GM12878 (cell line): Measurements from ENCODE around the gene HTRA2. TPM values are rescaled to one million over a fixed set of nuclear protein-coding genes. Genes with fewer than 3 reads are reported as not detected.

ENCODE experiments used
- ATAC-seq: fragments of 200-7000 bp; cut with Tn5 transposase; 3 replicates; pipeline ENCODE4 v1.9.1; 2020; ENCODE audit warnings: mild to moderate bottlenecking, moderate library complexity
- BruUV-seq: library from RNA; stranded (reverse); fragments of 400-500 nt; replicated peaks from 2 replicates; lab custom pipeline; 2021; lab: Mats Ljungman, UMichigan
- CTCF ChIA-PET: fragments of 300-600 bp; sonication (Branson Sonifier 250); formaldehyde crosslinking; extraction: SDS; loops from one replicate; lab custom pipeline; 2021; ENCODE audit warnings: inconsistent platforms; lab: Yijun Ruan, JAX
- POLR2A ChIA-PET: fragments of 350-600 bp; formaldehyde crosslinking; extraction: SDS; loops from one replicate; lab custom pipeline; 2021; ENCODE audit warnings: inconsistent platforms; lab: Charles Lee
- RAD21 ChIA-PET: fragments of 300-600 bp; sonication (Branson Sonifier 250); formaldehyde crosslinking; loops from one replicate; lab custom pipeline; 2023; ENCODE audit warnings: antibody characterized with exemption; ENCODE audit not compliant: unreplicated experiment; lab: Charles Lee
- SMC1A ChIA-PET: fragments of 300-600 bp; sonication (Branson Sonifier 250); formaldehyde crosslinking; loops from one replicate; lab custom pipeline; 2023; ENCODE audit not compliant: unreplicated experiment, uncharacterized antibody; lab: Charles Lee
- DNase-seq: peaks from one replicate; pipeline ENCODE4 v3.0.0-alpha.2; 2011; ENCODE audit warnings: low read depth, low spot score
- FAIRE-seq: peaks from 3 replicates; lab custom pipeline; 2011; peaks lifted over from hg19 to GRCh38; lab: Jason Lieb, UNC
- H2AFZ ChIP-seq: 2 replicates; pipeline ENCODE4 v1.6.0; 2011; ENCODE audit warnings: low read depth, low read length, control low read depth; ENCODE audit not compliant: control insufficient read depth
- H3K27ac ChIP-seq: 2 replicates; pipeline ENCODE4 v1.5.1; 2011; ENCODE audit warnings: control low read depth; ENCODE audit not compliant: control insufficient read depth, insufficient read depth
- H3K27me3 ChIP-seq, 2 experiments: replicated peaks in 1 of 2; 2 replicates each; pipeline versions ENCODE4 v1.6.0 to v1.6.1; 2011; ENCODE audit warnings: low read length in 1 of 2; ENCODE audit not compliant: control insufficient read depth in 2 of 2, insufficient read depth in 2 of 2
- H3K36me3 ChIP-seq, 2 experiments: 2 replicates each; pipeline ENCODE4 v1.5.1; 2011; ENCODE audit warnings: low read length in 1 of 2; ENCODE audit not compliant: control insufficient read depth in 2 of 2, insufficient read depth in 2 of 2
- H3K4me1 ChIP-seq: 2 replicates; pipeline ENCODE4 v1.6.1; 2011; ENCODE audit warnings: mild to moderate bottlenecking, low read length, moderate library complexity, mixed read lengths; ENCODE audit not compliant: control insufficient read depth, insufficient read depth
- H3K4me2 ChIP-seq: 2 replicates; pipeline ENCODE4 v1.6.0; 2011; ENCODE audit warnings: control low read depth; ENCODE audit not compliant: control insufficient read depth, insufficient read depth
- H3K4me3 ChIP-seq: fragments of 200-600 bp; sonication (generic); 2 replicates; pipeline ENCODE4 v1.5.1; 2016
- H3K79me2 ChIP-seq: 2 replicates; pipeline ENCODE4 v1.6.0; 2011; ENCODE audit warnings: low read length; ENCODE audit not compliant: control insufficient read depth, insufficient read depth
- H3K9ac ChIP-seq: 2 replicates; pipeline ENCODE4 v1.8.0; 2011; ENCODE audit warnings: low read length, control low read depth, mixed read lengths; ENCODE audit not compliant: control insufficient read depth, insufficient read depth
- H3K9me3 ChIP-seq: replicated peaks from 3 replicates; pipeline ENCODE4 v1.5.1; 2011; ENCODE audit warnings: mild to moderate bottlenecking, low read length; ENCODE audit not compliant: control insufficient read depth, insufficient read depth
- H4K20me1 ChIP-seq: 2 replicates; pipeline ENCODE4 v1.6.0; 2011; ENCODE audit not compliant: control insufficient read depth, insufficient read depth
- PRDM15 ChIP-seq: fragments of 450-650 bp; formaldehyde crosslinking; IDR thresholded peaks from 2 replicates; pipeline ENCODE4 v1.4.0; 2020; ENCODE audit warnings: mild to moderate bottlenecking, moderate library complexity
- YBX1 ChIP-seq: fragments of 450-650 bp; IDR thresholded peaks from 2 replicates; pipeline ENCODE4 v1.6.1; 2016; ENCODE audit warnings: antibody characterized with exemption
- ZSCAN29 ChIP-seq: fragments of 450-650 bp; IDR thresholded peaks from 2 replicates; pipeline ENCODE4 v1.6.1; 2017; ENCODE audit warnings: mild to moderate bottlenecking, moderate library complexity
- WGBS: methylation state at CpG from one replicate; pipeline ENCODE4 v1.1.6; 2016; ENCODE audit warnings: low lambda C conversion rate; ENCODE audit not compliant: insufficient replicate concordance, insufficient coverage; ENCODE audit errors: missing lambda C conversion rate; 5-methylcytosine and 5-hydroxymethylcytosine counted together
- in situ Hi-C: fragments of 300-500 bp; cut with MboI; formaldehyde crosslinking; loops from 9 replicates; pipeline ENCODE4 v1.14.3; 2018; ENCODE audit warnings: mixed read lengths
- intact Hi-C: fragments of 100-400 bp; cut with micrococcal nuclease; formaldehyde crosslinking; loops from one replicate; pipeline ENCODE4 v1.14.2; 2022; ENCODE audit not compliant: unreplicated experiment
- polyA plus RNA-seq, 11 experiments: library from polyadenylated mRNA; depleted of rRNA in 4 of 11; unstranded in 6 of 11; stranded (reverse) in 5 of 11; fragments of >200 nt; fragmentation: Nextera tagmentation in 4 of 11; fragmentation: Illumina TruSeq in 1 of 11; extraction: Ambion mirVana in 4 of 11; extraction: Trizol in 1 of 11; gene quantifications; 1 replicate in 1 of 11; 2 replicates in 10 of 11; pipeline versions ENCODE4 v1.2.1 to v1.2.3, GENCODE V29; 2011 to 2016; ENCODE audit warnings: inconsistent platforms in 2 of 11, missing spikeins in 2 of 11, low read depth in 1 of 11
- total RNA-seq, 4 experiments: library from RNA; depleted of rRNA in 3 of 4; stranded (reverse); fragments of >200 nt in 3 of 4; fragmentation: Illumina TruSeq in 1 of 4; extraction: Trizol in 1 of 4; gene quantifications; 2 replicates each; pipeline versions ENCODE4 v1.2.1 to v1.2.3, GENCODE V29; 2013 to 2021

HTRA2 gene
- total and polyA plus RNA-seq, 10 of the 15 experiments (the other 5 are each of a cell fraction or from before 2014, with no cell fraction given) = 42.3 to 73.9 (median 54.6) TPM

GRCh38 chr2:74582184-74582583 is 52.5 kb downstream of the HTRA2 start:
- TF ChIP-seq YBX1 (no peak), PRDM15 (no peak), ZSCAN29 (no peak)
- Histone ChIP-seq H3K9ac (no peak overlapping the region), H3K9me3 (no peaks in the 10 kb centered on the region), H3K36me3 (no peaks in the 10 kb centered on the region), H3K4me2 (no peak overlapping the region), H3K27me3 (no peaks in the 10 kb centered on the region), H3K4me3 (no peak overlapping the region), H3K27ac (no peak overlapping the region), H3K4me1 (peaks cover 46% of the 10 kb centered on the region), H2AFZ (no peak overlapping the region), H4K20me1 (no peaks in the 10 kb centered on the region), H3K79me2 (no peaks in the 10 kb centered on the region)
- ChIA-PET RAD21 (interaction anchor here (1.0 to 11.0 kb wide), 6 partner anchors 6 to 100 kb away, joined by 4 to 158 read pairs (median 84); partner anchors contain the start of genes AUP1, CCDC142, DOK1 and DQX1), SMC1A (interaction anchor here (0.8 to 11.0 kb wide), 7 partner anchors 11 to 99 kb away, joined by 3 to 371 read pairs (median 71); partner anchors contain the start of genes AUP1, CCDC142, DQX1 and HTRA2), POLR2A (interaction anchor here (0.9 to 25.0 kb wide), 4 partner anchors 9 to 30 kb away, joined by 3 to 441 read pairs (median 60); partner anchors contain the start of genes DOK1 and LOXL3), CTCF (interaction anchor here (0.9 to 12.8 kb wide), 7 partner anchors 9 to 95 kb away, joined by 4 to 281 read pairs (median 226); partner anchors contain the start of genes AUP1, CCDC142, DOK1 and DQX1)
- DNase-seq (no peak), ATAC-seq (no peak), FAIRE-seq (no peak)
- no TSS peak for BruUV-seq
- in situ Hi-C loops = loop anchor here (10.0 kb wide), 1 partner anchor 97 kb away; the partner anchor contains the start of genes CCDC142 and TTC31
- intact Hi-C loops = loop anchor here (10.0 kb wide), 1 partner anchor 247 kb away; no protein-coding TSS in a partner anchor
- WGBS = 50% methylated on average over 2 of the region's 2 CpGs

Other genes with a start within 250 kb of the HTRA2 start
Only the 7 nearest of the 20 such genes appear.
- 0.98 and 4.0 TPM in 2 replicates for gene LBX2, start 30.3 kb upstream of the HTRA2 start, total RNA-seq (2014; rRNA removed)
- gene LBX2, start 30.3 kb upstream of the HTRA2 start, total RNA-seq (2014; rRNA removed; fragmentation: Illumina TruSeq; extraction: Trizol) = 0.22 and 0.46 TPM in 2 replicates
- gene LBX2, start 30.3 kb upstream of the HTRA2 start, total RNA-seq (2021) = 0.88 and 1.2 TPM in 2 replicates
- gene LBX2, start 30.3 kb upstream of the HTRA2 start, polyA plus RNA-seq (2011; rRNA removed) = 0.13 and 0.15 TPM in 2 replicates
- 0.32 and 0.89 TPM in 2 replicates for gene LBX2, start 30.3 kb upstream of the HTRA2 start, polyA plus RNA-seq (2014; fragmentation: Illumina TruSeq; extraction: Trizol)
- gene LBX2, start 30.3 kb upstream of the HTRA2 start, polyA plus RNA-seq (2014; fragmentation: Nextera tagmentation; extraction: Ambion mirVana) = under 1 TPM; 0.08 to 0.09 TPM
- gene LBX2, start 30.3 kb upstream of the HTRA2 start, polyA plus RNA-seq (2014; rRNA removed) = 1.3 and 1.4 TPM in 2 replicates
- under 1 TPM; 0.20 to 0.88 TPM for gene LBX2, start 30.3 kb upstream of the HTRA2 start, polyA plus RNA-seq (2016; fragmentation: Nextera tagmentation; extraction: Ambion mirVana)
- gene PCGF1, start 22.2 kb upstream of the HTRA2 start, total RNA-seq (2014; rRNA removed) = 26.6 and 27.4 TPM in 2 replicates
- gene PCGF1, start 22.2 kb upstream of the HTRA2 start, total RNA-seq (2014; rRNA removed; fragmentation: Illumina TruSeq; extraction: Trizol) = 23.1 and 23.4 TPM in 2 replicates
- 25.8 and 27.4 TPM in 2 replicates for gene PCGF1, start 22.2 kb upstream of the HTRA2 start, total RNA-seq (2021)
- gene PCGF1, start 22.2 kb upstream of the HTRA2 start, polyA plus RNA-seq (2011; rRNA removed) = 23.9 and 36.3 TPM in 2 replicates
- gene PCGF1, start 22.2 kb upstream of the HTRA2 start, polyA plus RNA-seq (2014; fragmentation: Illumina TruSeq; extraction: Trizol) = 23.0 and 25.9 TPM in 2 replicates
- gene PCGF1, start 22.2 kb upstream of the HTRA2 start, polyA plus RNA-seq (2014; fragmentation: Nextera tagmentation; extraction: Ambion mirVana) = 10 to 100 TPM; 42.5 to 50.8 TPM
- 27.6 and 28.1 TPM in 2 replicates for gene PCGF1, start 22.2 kb upstream of the HTRA2 start, polyA plus RNA-seq (2014; rRNA removed)
- 10 to 100 TPM; 25.6 to 27.4 TPM for gene PCGF1, start 22.2 kb upstream of the HTRA2 start, polyA plus RNA-seq (2016; fragmentation: Nextera tagmentation; extraction: Ambion mirVana)
- 3.2 and 3.7 TPM in 2 replicates for gene TLX2, start 15.5 kb upstream of the HTRA2 start, total RNA-seq (2014; rRNA removed)
- gene TLX2, start 15.5 kb upstream of the HTRA2 start, total RNA-seq (2014; rRNA removed; fragmentation: Illumina TruSeq; extraction: Trizol) = 1.3 and 1.4 TPM in 2 replicates
- 5.3 and 5.5 TPM in 2 replicates for gene TLX2, start 15.5 kb upstream of the HTRA2 start, total RNA-seq (2021)
- gene TLX2, start 15.5 kb upstream of the HTRA2 start, polyA plus RNA-seq (2011; rRNA removed) = not detected in 2 replicates
- gene TLX2, start 15.5 kb upstream of the HTRA2 start, polyA plus RNA-seq (2014; fragmentation: Illumina TruSeq; extraction: Trizol) = 0.11 and 0.90 TPM in 2 replicates
- gene TLX2, start 15.5 kb upstream of the HTRA2 start, polyA plus RNA-seq (2014; fragmentation: Nextera tagmentation; extraction: Ambion mirVana) = under 1 TPM; 0.06 to 0.13 TPM
- gene TLX2, start 15.5 kb upstream of the HTRA2 start, polyA plus RNA-seq (2014; rRNA removed) = 4.4 and 5.7 TPM in 2 replicates
- gene TLX2, start 15.5 kb upstream of the HTRA2 start, polyA plus RNA-seq (2016; fragmentation: Nextera tagmentation; extraction: Ambion mirVana) = 1 to 10 TPM; 3.6 to 3.8 TPM
- 0.34 and 1.2 TPM in 2 replicates for gene DQX1, start 3.7 kb upstream of the HTRA2 start, total RNA-seq (2014; rRNA removed)
- gene DQX1, start 3.7 kb upstream of the HTRA2 start, total RNA-seq (2014; rRNA removed; fragmentation: Illumina TruSeq; extraction: Trizol) = 0.67 and 0.78 TPM in 2 replicates
- gene DQX1, start 3.7 kb upstream of the HTRA2 start, total RNA-seq (2021) = 0.85 and 0.98 TPM in 2 replicates
- 0.46 and 0.87 TPM in 2 replicates for gene DQX1, start 3.7 kb upstream of the HTRA2 start, polyA plus RNA-seq (2011; rRNA removed)
- gene DQX1, start 3.7 kb upstream of the HTRA2 start, polyA plus RNA-seq (2014; fragmentation: Illumina TruSeq; extraction: Trizol) = 0.96 and 1.7 TPM in 2 replicates
- gene DQX1, start 3.7 kb upstream of the HTRA2 start, polyA plus RNA-seq (2014; fragmentation: Nextera tagmentation; extraction: Ambion mirVana) = under 1 TPM; 0.63 to 0.73 TPM
- gene DQX1, start 3.7 kb upstream of the HTRA2 start, polyA plus RNA-seq (2014; rRNA removed) = 1.5 and 1.6 TPM in 2 replicates
- 1 to 10 TPM; 1.1 to 2.1 TPM for gene DQX1, start 3.7 kb upstream of the HTRA2 start, polyA plus RNA-seq (2016; fragmentation: Nextera tagmentation; extraction: Ambion mirVana)
- 151 and 152 TPM in 2 replicates for gene AUP1, start 227 bp upstream of the HTRA2 start, total RNA-seq (2014; rRNA removed)
- 104 and 107 TPM in 2 replicates for gene AUP1, start 227 bp upstream of the HTRA2 start, total RNA-seq (2014; rRNA removed; fragmentation: Illumina TruSeq; extraction: Trizol)
- gene AUP1, start 227 bp upstream of the HTRA2 start, total RNA-seq (2021) = 127 and 128 TPM in 2 replicates
- 71.4 and 106 TPM in 2 replicates for gene AUP1, start 227 bp upstream of the HTRA2 start, polyA plus RNA-seq (2011; rRNA removed)
- 137 and 147 TPM in 2 replicates for gene AUP1, start 227 bp upstream of the HTRA2 start, polyA plus RNA-seq (2014; fragmentation: Illumina TruSeq; extraction: Trizol)
- 10 to 100 TPM; 39.1 to 56.5 TPM for gene AUP1, start 227 bp upstream of the HTRA2 start, polyA plus RNA-seq (2014; fragmentation: Nextera tagmentation; extraction: Ambion mirVana)
- 212 and 215 TPM in 2 replicates for gene AUP1, start 227 bp upstream of the HTRA2 start, polyA plus RNA-seq (2014; rRNA removed)
- gene AUP1, start 227 bp upstream of the HTRA2 start, polyA plus RNA-seq (2016; fragmentation: Nextera tagmentation; extraction: Ambion mirVana) = 100 to 1,000 TPM; 187 to 204 TPM
- gene LOXL3, start 24.0 kb downstream of the HTRA2 start, total RNA-seq (2014; rRNA removed) = 19.4 and 22.2 TPM in 2 replicates
- 11.9 TPM in 2 replicates for gene LOXL3, start 24.0 kb downstream of the HTRA2 start, total RNA-seq (2014; rRNA removed; fragmentation: Illumina TruSeq; extraction: Trizol)
- gene LOXL3, start 24.0 kb downstream of the HTRA2 start, total RNA-seq (2021) = 25.1 and 29.0 TPM in 2 replicates
- gene LOXL3, start 24.0 kb downstream of the HTRA2 start, polyA plus RNA-seq (2011; rRNA removed) = 37.6 and 40.9 TPM in 2 replicates
- 16.2 and 16.6 TPM in 2 replicates for gene LOXL3, start 24.0 kb downstream of the HTRA2 start, polyA plus RNA-seq (2014; fragmentation: Illumina TruSeq; extraction: Trizol)
- gene LOXL3, start 24.0 kb downstream of the HTRA2 start, polyA plus RNA-seq (2014; fragmentation: Nextera tagmentation; extraction: Ambion mirVana) = 1 to 10 TPM; 6.2 to 6.7 TPM
- gene LOXL3, start 24.0 kb downstream of the HTRA2 start, polyA plus RNA-seq (2014; rRNA removed) = 32.8 and 33.3 TPM in 2 replicates
- gene LOXL3, start 24.0 kb downstream of the HTRA2 start, polyA plus RNA-seq (2016; fragmentation: Nextera tagmentation; extraction: Ambion mirVana) = 10 to 100 TPM; 27.3 to 31.2 TPM
- gene DOK1, start 24.8 kb downstream of the HTRA2 start, total RNA-seq (2014; rRNA removed) = 90.7 and 104 TPM in 2 replicates
- gene DOK1, start 24.8 kb downstream of the HTRA2 start, total RNA-seq (2014; rRNA removed; fragmentation: Illumina TruSeq; extraction: Trizol) = 28.3 and 31.0 TPM in 2 replicates
- gene DOK1, start 24.8 kb downstream of the HTRA2 start, total RNA-seq (2021) = 82.2 and 91.5 TPM in 2 replicates
- gene DOK1, start 24.8 kb downstream of the HTRA2 start, polyA plus RNA-seq (2011; rRNA removed) = 17.6 and 30.8 TPM in 2 replicates
- gene DOK1, start 24.8 kb downstream of the HTRA2 start, polyA plus RNA-seq (2014; fragmentation: Illumina TruSeq; extraction: Trizol) = 13.3 and 40.3 TPM in 2 replicates
- gene DOK1, start 24.8 kb downstream of the HTRA2 start, polyA plus RNA-seq (2014; fragmentation: Nextera tagmentation; extraction: Ambion mirVana) = 1 to 10 TPM; 1.4 to 6.3 TPM
- 79.1 and 99.6 TPM in 2 replicates for gene DOK1, start 24.8 kb downstream of the HTRA2 start, polyA plus RNA-seq (2014; rRNA removed)
- 10 to 100 TPM; 81.6 to 89.4 TPM for gene DOK1, start 24.8 kb downstream of the HTRA2 start, polyA plus RNA-seq (2016; fragmentation: Nextera tagmentation; extraction: Ambion mirVana)